Astrocyte (in vitro differentiated cells and primary cell): ENCODE data around the gene LPCAT4. TPM values are rescaled to one million over a fixed set of nuclear protein-coding genes. Genes with fewer than 3 reads are reported as not detected.
"Not testable (repeated sequence)": the region's sequence is repeated elsewhere in the genome, so short reads cannot be mapped to it uniquely, and the experiment has no call there.

Experiments used
- DNase-seq: peaks from one replicate; pipeline ENCODE4 v3.0.0-alpha.2; 2010; ENCODE audit warnings: low read depth
- FAIRE-seq: peaks from 2 replicates; lab custom pipeline; 2011; peaks lifted over from hg19 to GRCh38; lab: Jason Lieb, UNC
- H2AFZ ChIP-seq: 2 replicates; pipeline ENCODE4 v1.6.0; 2012; ENCODE audit warnings: low read depth, low read length, inconsistent platforms
- H3K27ac ChIP-seq: 2 replicates; pipeline ENCODE4 v1.5.1; 2011; ENCODE audit warnings: low read depth, low read length, inconsistent platforms
- H3K27me3 ChIP-seq: 2 replicates; pipeline ENCODE4 v1.6.0; 2011; ENCODE audit warnings: low read length, inconsistent platforms; ENCODE audit not compliant: insufficient read depth
- H3K36me3 ChIP-seq: 2 replicates; pipeline ENCODE4 v1.5.1; 2011; ENCODE audit warnings: low read length, inconsistent platforms; ENCODE audit not compliant: insufficient read depth
- H3K4me1 ChIP-seq: 2 replicates; pipeline ENCODE4 v1.5.1; 2011; ENCODE audit warnings: low read length, inconsistent platforms; ENCODE audit not compliant: insufficient read depth
- H3K4me2 ChIP-seq: 2 replicates; pipeline ENCODE4 v1.6.0; 2012; ENCODE audit warnings: low read length, inconsistent platforms
- H3K4me3 ChIP-seq: 2 replicates; pipeline ENCODE4 v1.5.1; 2011; ENCODE audit warnings: low read depth, mild to moderate bottlenecking, low read length, inconsistent platforms; ENCODE audit not compliant: insufficient read depth
- H3K79me2 ChIP-seq: 2 replicates; pipeline ENCODE4 v1.6.0; 2012; ENCODE audit warnings: mild to moderate bottlenecking, low read length, inconsistent platforms; ENCODE audit not compliant: insufficient read depth
- H3K9ac ChIP-seq: 2 replicates; pipeline ENCODE4 v1.6.0; 2012; ENCODE audit warnings: mild to moderate bottlenecking, low read length, inconsistent platforms
- H3K9me3 ChIP-seq: 2 replicates; pipeline ENCODE4 v1.5.1; 2012; ENCODE audit warnings: low read depth, mild to moderate bottlenecking, low read length, inconsistent platforms; ENCODE audit not compliant: insufficient read depth
- H4K20me1 ChIP-seq: 2 replicates; pipeline ENCODE4 v1.6.0; 2012; ENCODE audit warnings: low read length, inconsistent platforms; ENCODE audit not compliant: insufficient read depth
- H3K27ac Mint-ChIP-seq: one replicate; pipeline ENCODE4 v1.8.0; 2021; ENCODE audit warnings: mild to moderate bottlenecking, mixed read lengths; ENCODE audit not compliant: unreplicated experiment
- H3K27me3 Mint-ChIP-seq: one replicate; pipeline ENCODE4 v1.8.0; 2021; ENCODE audit warnings: low read depth, mixed read lengths; ENCODE audit not compliant: unreplicated experiment
- H3K36me3 Mint-ChIP-seq: one replicate; pipeline ENCODE4 v1.8.0; 2021; ENCODE audit warnings: low read depth, mixed read lengths; ENCODE audit not compliant: unreplicated experiment
- H3K4me1 Mint-ChIP-seq: one replicate; pipeline ENCODE4 v1.8.0; 2021; ENCODE audit warnings: low read depth, mixed read lengths; ENCODE audit not compliant: unreplicated experiment
- H3K4me3 Mint-ChIP-seq: one replicate; pipeline ENCODE4 v1.8.0; 2021; ENCODE audit warnings: mild to moderate bottlenecking, moderate library complexity, mixed read lengths; ENCODE audit not compliant: unreplicated experiment
- H3K9me3 Mint-ChIP-seq: one replicate; pipeline ENCODE4 v1.8.0; 2021; ENCODE audit warnings: mild to moderate bottlenecking, mixed read lengths; ENCODE audit not compliant: unreplicated experiment
- EZH2 ChIP-seq: IDR thresholded peaks from 2 replicates; pipeline ENCODE4 v1.6.1; 2012; ENCODE audit warnings: mild to moderate bottlenecking, low read length, inconsistent platforms; ENCODE audit not compliant: insufficient read depth
- total RNA-seq: library from RNA; stranded (reverse); gene quantifications from 2 replicates; pipeline ENCODE4 v1.2.1, GENCODE V29; 2021
- TF ChIP-seq, protein P1 (sequence below): IDR thresholded peaks from 2 replicates; pipeline ENCODE4 v1.5.1; 2011; ENCODE audit warnings: low read depth, mild to moderate bottlenecking, inconsistent platforms, low read length, moderate library complexity; ENCODE audit not compliant: insufficient read depth

LPCAT4 gene
- total RNA-seq, 1 donor from 2014 or later, result 44.4 TPM

DNA sequence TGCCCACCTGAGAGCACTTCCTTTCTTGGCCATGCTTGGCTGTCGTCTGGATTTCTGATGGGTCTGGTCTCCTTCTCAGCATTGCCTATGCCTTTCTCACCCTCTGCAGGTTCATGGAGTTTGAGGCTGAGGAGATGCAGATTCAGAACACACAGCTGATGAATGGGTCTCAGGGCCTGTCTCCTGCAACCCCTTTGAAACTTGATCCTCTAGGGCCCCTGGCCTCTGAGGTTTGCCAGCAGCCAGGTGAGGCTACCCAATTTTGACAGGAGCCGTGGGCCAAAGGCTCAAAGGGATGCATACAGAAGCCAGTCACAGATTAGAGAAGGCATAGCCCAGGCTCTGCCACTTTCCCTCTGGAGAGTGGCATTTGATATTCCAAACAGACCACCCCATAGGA is 13.4 kb downstream of the LPCAT4 start:
- no peaks in the 10 kb centered on the region for H3K4me1 Mint-ChIP-seq
- peaks cover 6% of the 10 kb centered on the region for H3K27me3 Mint-ChIP-seq
- H3K36me3 ChIP-seq, result peaks cover 4% of the 10 kb centered on the region
- H3K4me3 Mint-ChIP-seq, result no peak overlapping the region
- FAIRE-seq (no peak), DNase-seq (no peak)
- no peak for TF ChIP-seq EZH2
- no peak overlapping the region for H3K9ac ChIP-seq
- no peaks in the 10 kb centered on the region for H4K20me1 ChIP-seq
- H3K27ac ChIP-seq, result no peak overlapping the region
- H3K9me3 ChIP-seq, result no peaks in the 10 kb centered on the region
- peaks cover 2% of the 10 kb centered on the region for H3K27me3 ChIP-seq
- no peaks in the 10 kb centered on the region for H3K79me2 ChIP-seq
- no peaks in the 10 kb centered on the region for H3K9me3 Mint-ChIP-seq
- no peak overlapping the region for H2AFZ ChIP-seq
- H3K36me3 Mint-ChIP-seq, result peaks cover 20% of the 10 kb centered on the region
- no peak overlapping the region for H3K4me2 ChIP-seq
- no peak overlapping the region for H3K27ac Mint-ChIP-seq
- no peaks in the 10 kb centered on the region for H3K4me1 ChIP-seq
- no peak overlapping the region for H3K4me3 ChIP-seq

DNA sequence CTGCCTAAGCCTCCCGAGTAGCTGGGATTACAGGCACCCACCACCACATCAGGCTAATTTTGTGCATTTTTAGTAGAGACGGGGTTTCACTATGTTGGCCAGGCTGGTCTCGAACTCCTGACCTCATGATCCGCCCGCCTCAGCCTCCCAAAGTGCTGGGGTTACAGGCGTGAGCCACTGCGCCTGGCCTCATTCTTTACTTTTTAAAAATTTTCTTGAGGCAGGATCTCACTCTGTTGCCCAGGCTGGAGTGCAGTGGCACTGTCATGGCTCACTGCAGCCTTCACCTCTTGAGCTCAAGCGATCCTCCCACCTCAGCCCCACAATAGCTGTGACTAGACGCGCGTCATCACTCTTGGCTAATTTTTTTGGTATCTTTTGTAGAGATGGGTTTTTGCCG is 14.0 kb downstream of the LPCAT4 start:
- H3K4me1 Mint-ChIP-seq, H3K27ac ChIP-seq, H3K9me3 Mint-ChIP-seq, H3K27ac Mint-ChIP-seq, H3K4me3 Mint-ChIP-seq, H3K36me3 ChIP-seq, H4K20me1 ChIP-seq, FAIRE-seq, H3K4me1 ChIP-seq, H3K79me2 ChIP-seq, H3K9ac ChIP-seq, H3K4me3 ChIP-seq, H3K27me3 ChIP-seq, H3K9me3 ChIP-seq, H3K4me2 ChIP-seq, H2AFZ ChIP-seq, DNase-seq, H3K27me3 Mint-ChIP-seq: not testable (repeated sequence)
- peaks cover 18% of the 10 kb centered on the region for H3K36me3 Mint-ChIP-seq

DNA sequence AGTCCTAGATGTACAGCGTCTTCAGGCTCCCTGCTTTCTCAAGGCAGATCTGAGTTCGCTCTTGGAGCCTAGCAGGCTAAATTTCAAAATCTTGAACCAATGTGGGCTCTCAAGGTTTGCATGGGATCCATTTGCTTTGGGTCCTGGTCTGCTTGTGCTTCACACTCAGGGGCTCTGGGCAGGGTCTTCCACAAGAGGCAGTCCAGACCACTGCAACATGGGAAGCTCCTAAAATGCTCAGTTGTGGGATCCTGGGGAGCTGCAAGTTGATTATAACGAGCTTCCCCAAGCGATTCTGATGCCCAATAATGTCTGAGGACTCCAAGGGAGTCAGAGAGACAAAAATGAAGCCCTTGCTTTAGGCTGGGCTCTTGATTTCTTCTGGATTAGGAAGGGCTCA is 17.2 kb downstream of the LPCAT4 start:
- TF ChIP-seq, protein P1, sequence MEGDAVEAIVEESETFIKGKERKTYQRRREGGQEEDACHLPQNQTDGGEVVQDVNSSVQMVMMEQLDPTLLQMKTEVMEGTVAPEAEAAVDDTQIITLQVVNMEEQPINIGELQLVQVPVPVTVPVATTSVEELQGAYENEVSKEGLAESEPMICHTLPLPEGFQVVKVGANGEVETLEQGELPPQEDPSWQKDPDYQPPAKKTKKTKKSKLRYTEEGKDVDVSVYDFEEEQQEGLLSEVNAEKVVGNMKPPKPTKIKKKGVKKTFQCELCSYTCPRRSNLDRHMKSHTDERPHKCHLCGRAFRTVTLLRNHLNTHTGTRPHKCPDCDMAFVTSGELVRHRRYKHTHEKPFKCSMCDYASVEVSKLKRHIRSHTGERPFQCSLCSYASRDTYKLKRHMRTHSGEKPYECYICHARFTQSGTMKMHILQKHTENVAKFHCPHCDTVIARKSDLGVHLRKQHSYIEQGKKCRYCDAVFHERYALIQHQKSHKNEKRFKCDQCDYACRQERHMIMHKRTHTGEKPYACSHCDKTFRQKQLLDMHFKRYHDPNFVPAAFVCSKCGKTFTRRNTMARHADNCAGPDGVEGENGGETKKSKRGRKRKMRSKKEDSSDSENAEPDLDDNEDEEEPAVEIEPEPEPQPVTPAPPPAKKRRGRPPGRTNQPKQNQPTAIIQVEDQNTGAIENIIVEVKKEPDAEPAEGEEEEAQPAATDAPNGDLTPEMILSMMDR, result no peak
- TF ChIP-seq EZH2, result no peak
- DNase-seq (no peak), FAIRE-seq (no peak)
- Histone ChIP-seq H3K36me3 (no peaks in the 10 kb centered on the region), H3K27me3 (peaks cover 2% of the 10 kb centered on the region), H3K9me3 (no peaks in the 10 kb centered on the region), H3K4me3 (no peak overlapping the region), H3K4me2 (no peak overlapping the region), H3K79me2 (no peaks in the 10 kb centered on the region), H3K4me1 (no peaks in the 10 kb centered on the region), H3K27ac (no peak overlapping the region), H3K9ac (no peak overlapping the region), H2AFZ (no peak overlapping the region), H4K20me1 (no peaks in the 10 kb centered on the region)
- Mint-ChIP-seq H3K4me3 (no peak overlapping the region), H3K27ac (no peak overlapping the region), H3K4me1 (no peaks in the 10 kb centered on the region), H3K9me3 (no peaks in the 10 kb centered on the region), H3K27me3 (peaks cover 8% of the 10 kb centered on the region), H3K36me3 (peaks cover 11% of the 10 kb centered on the region)
